Measurements from ENCODE around the gene DMAC2. TPM values are rescaled to one million over a fixed set of nuclear protein-coding genes. Genes with fewer than 3 reads are reported as not detected.

The DMAC2 gene
- total and polyA plus RNA-seq, 2 experiments from 2014 or later: 77.2 to 86.5 TPM

GRCh38 chr19:41422456-41422855, 17.3 kb downstream of the DMAC2 start (continued):
- TF ChIP-seq ZNF462 (CRISPR knock-in tag; IDR thresholded peaks at IDR 0.05): no peak
- TF ChIP-seq STAT1 (IDR thresholded peaks at IDR 0.05; ENCODE audit: unreplicated experiment): no peak
- TF ChIP-seq ZNF331 (CRISPR knock-in tag; IDR thresholded peaks at IDR 0.05; ENCODE audit: low read depth): no peak
- TF ChIP-seq EZH2phosphoT487 (IDR thresholded peaks at IDR 0.05; ENCODE audit: unreplicated experiment): no peak
- no peak for TF ChIP-seq CREB1 (CRISPR knock-in tag; IDR thresholded peaks at IDR 0.05; ENCODE audit: low read depth)

GRCh38 chr19:41421973-41422372, 17.7 kb downstream of the DMAC2 start:
- H3K36me3 ChIP-seq (ENCODE audit: insufficient read depth): no peaks in the 10 kb centered on the region
- ATAC-seq (no peak), DNase-seq (ENCODE audit: low spot score) (no peak)
- Mint-ChIP-seq H3K27me3 (ENCODE audit: insufficient read depth, low read depth, poor library complexity) (peaks cover 3% of the 10 kb centered on the region), H3K4me1 (peaks cover 3% of the 10 kb centered on the region), H3K4me3 (no peak overlapping the region), H3K9me3 (no peaks in the 10 kb centered on the region), H3K27ac (no peak overlapping the region), H3K36me3 (ENCODE audit: low read depth) (peaks cover 28% of the 10 kb centered on the region)
- no peaks in the 10 kb centered on the region for H3K27me3 ChIP-seq (ENCODE audit: insufficient read depth)
- no peak overlapping the region for H3K4me3 ChIP-seq
- TF ChIP-seq ZNF114 (CRISPR knock-in tag; IDR thresholded peaks at IDR 0.05) (no peak), ZNF331 (CRISPR knock-in tag; IDR thresholded peaks at IDR 0.05; ENCODE audit: low read depth) (no peak), CREB1 (CRISPR knock-in tag; IDR thresholded peaks at IDR 0.05; ENCODE audit: low read depth) (no peak), ETS1 (IDR thresholded peaks at IDR 0.05) (no peak)
- peaks cover 4% of the 10 kb centered on the region for H3K4me1 ChIP-seq (ENCODE audit: insufficient read depth)
- H3K27ac ChIP-seq (ENCODE audit: low read depth): no peak overlapping the region
- H2AFZ ChIP-seq: no peak overlapping the region
- no peak overlapping the region for H3K4me2 ChIP-seq
- H3K9me2 ChIP-seq (ENCODE audit: insufficient read depth): no peaks in the 10 kb centered on the region
- H4K20me1 ChIP-seq (replicated peaks; ENCODE audit: insufficient read depth): no peaks in the 10 kb centered on the region
- no peaks in the 10 kb centered on the region for H3K79me2 ChIP-seq (replicated peaks; ENCODE audit: insufficient read depth)
- H3F3A ChIP-seq (replicated peaks; ENCODE audit: low read depth): peaks cover 2% of the 10 kb centered on the region; the same call in 1 of the 2 replicates
